ENCODE results near the gene TERC. TPM values are rescaled to one million over a fixed set of nuclear protein-coding genes. Genes with fewer than 3 reads are reported as not detected.

The TERC gene
- total and polyA plus RNA-seq, 7 donors, result 0.23 to 4.8 (median 0.75) TPM; not detected in 2

Other genes with a start within 250 kb of the TERC start
- 10 to 100 TPM in 1 of 4 donors, 1 to 10 TPM in 3; 6.6 to 11.5 (median 8.1) TPM for gene MECOM, start 101.3 kb downstream of the TERC start, total RNA-seq
- 1 to 10 TPM; 2.5 to 2.7 (median 2.6) TPM for gene MECOM, start 101.3 kb downstream of the TERC start, polyA plus RNA-seq
- under 1 TPM; 0.74 to 0.81 (median 0.74) TPM for gene ACTRT3, start 4.5 kb upstream of the TERC start, total RNA-seq
- gene ACTRT3, start 4.5 kb upstream of the TERC start, polyA plus RNA-seq, result 1 to 10 TPM in 2 of 3 donors, under 1 TPM in 1; 0.63 to 3.0 (median 1.5) TPM
- gene MYNN, start 8.3 kb upstream of the TERC start, total RNA-seq, result 10 to 100 TPM; 13.5 to 16.8 (median 15.8) TPM
- gene MYNN, start 8.3 kb upstream of the TERC start, polyA plus RNA-seq, result 10 to 100 TPM; 10.1 to 16.8 (median 10.5) TPM
- not detected for gene LRRIQ4, start 47.8 kb upstream of the TERC start, total RNA-seq
- under 1 TPM in 1 of 3 donors, not detected in 2; 0.01 TPM for gene LRRIQ4, start 47.8 kb upstream of the TERC start, polyA plus RNA-seq
- gene LRRC34, start 47.8 kb upstream of the TERC start, total RNA-seq, result under 1 TPM; 0.26 to 0.69 (median 0.49) TPM
- gene LRRC34, start 47.8 kb upstream of the TERC start, polyA plus RNA-seq, result 1 to 10 TPM in 1 of 3 donors, under 1 TPM in 2; 0.23 to 1.7 (median 0.26) TPM
- not detected for gene LRRC31, start 104.9 kb upstream of the TERC start, total RNA-seq
- under 1 TPM in 1 of 3 donors, not detected in 2; 0.01 TPM for gene LRRC31, start 104.9 kb upstream of the TERC start, polyA plus RNA-seq
- not detected for gene SAMD7, start 146.5 kb upstream of the TERC start, total RNA-seq
- gene SAMD7, start 146.5 kb upstream of the TERC start, polyA plus RNA-seq, result not detected
- 10 to 100 TPM; 61.5 to 78.2 (median 71.5) TPM for gene SEC62, start 201.7 kb upstream of the TERC start, total RNA-seq
- gene SEC62, start 201.7 kb upstream of the TERC start, polyA plus RNA-seq, result 10 to 100 TPM; 38.1 to 70.2 (median 61.7) TPM